ENCODE measurements around the gene DNAH3. TPM values are rescaled to one million over a fixed set of nuclear protein-coding genes. Genes with fewer than 3 reads are reported as not detected.

DNAH3 gene
- total RNA-seq, 1 experiment from 2014 or later: 0.70 TPM

DNA sequence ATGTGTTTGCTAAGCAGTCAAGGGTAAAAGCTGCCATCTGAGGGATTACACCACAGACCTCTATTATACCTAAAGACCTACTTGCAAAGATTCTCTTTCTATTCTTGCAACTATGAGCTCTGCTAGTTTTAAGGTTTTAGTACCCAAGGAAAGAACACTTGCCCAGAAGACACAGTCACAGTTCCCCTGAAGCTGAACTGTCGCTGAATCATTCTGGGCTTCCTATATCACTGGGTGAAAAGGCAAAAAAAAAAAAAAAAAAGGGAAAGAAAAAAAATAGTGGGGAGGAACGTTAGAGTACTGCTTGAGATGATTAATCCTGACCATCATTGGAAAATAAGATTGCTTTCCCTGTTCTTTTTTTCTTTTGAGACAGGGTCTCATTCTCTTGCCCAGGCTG lies 212.2 kb downstream of the DNAH3 start:
- peak overlapping the region; percentile 95 for H3K27ac ChIP-seq

GRCh38 chr16:20937736-20938135 lies 212.9 kb downstream of the DNAH3 start:
- peaks cover 31% of the 10 kb centered on the region for H3K4me1 ChIP-seq (replicated peaks; ENCODE audit: insufficient read depth)
- DNase-seq: peak; percentile 54 to 93
- peak overlapping the region; percentile 22; the same call in 1 of the 2 replicates for H3K4me3 ChIP-seq
- H3K4me2 ChIP-seq: peak overlapping the region; percentile 64
- TF ChIP-seq, protein P1, sequence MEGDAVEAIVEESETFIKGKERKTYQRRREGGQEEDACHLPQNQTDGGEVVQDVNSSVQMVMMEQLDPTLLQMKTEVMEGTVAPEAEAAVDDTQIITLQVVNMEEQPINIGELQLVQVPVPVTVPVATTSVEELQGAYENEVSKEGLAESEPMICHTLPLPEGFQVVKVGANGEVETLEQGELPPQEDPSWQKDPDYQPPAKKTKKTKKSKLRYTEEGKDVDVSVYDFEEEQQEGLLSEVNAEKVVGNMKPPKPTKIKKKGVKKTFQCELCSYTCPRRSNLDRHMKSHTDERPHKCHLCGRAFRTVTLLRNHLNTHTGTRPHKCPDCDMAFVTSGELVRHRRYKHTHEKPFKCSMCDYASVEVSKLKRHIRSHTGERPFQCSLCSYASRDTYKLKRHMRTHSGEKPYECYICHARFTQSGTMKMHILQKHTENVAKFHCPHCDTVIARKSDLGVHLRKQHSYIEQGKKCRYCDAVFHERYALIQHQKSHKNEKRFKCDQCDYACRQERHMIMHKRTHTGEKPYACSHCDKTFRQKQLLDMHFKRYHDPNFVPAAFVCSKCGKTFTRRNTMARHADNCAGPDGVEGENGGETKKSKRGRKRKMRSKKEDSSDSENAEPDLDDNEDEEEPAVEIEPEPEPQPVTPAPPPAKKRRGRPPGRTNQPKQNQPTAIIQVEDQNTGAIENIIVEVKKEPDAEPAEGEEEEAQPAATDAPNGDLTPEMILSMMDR (conservative IDR thresholded peaks at IDR 0.05): no peak
- no peak for TF ChIP-seq EZH2 (IDR thresholded peaks at IDR 0.05; ENCODE audit: low read depth)
- intact Hi-C loops (cut with micrococcal nuclease; ENCODE audit: unreplicated experiment): loop anchor here (2.0 to 5.0 kb wide), 2 partner anchors 37 to 85 kb away; partner anchors contain the start of genes DCUN1D3 and LYRM1
- H3K9me3 ChIP-seq (ENCODE audit: insufficient read depth, low read depth): no peaks in the 10 kb centered on the region
- H3K79me2 ChIP-seq (ENCODE audit: low read depth): no peaks in the 10 kb centered on the region
- no peaks in the 10 kb centered on the region for H3K36me3 ChIP-seq (ENCODE audit: low read depth)
- ChIA-PET CTCF (interaction anchor here (0.6 to 0.9 kb wide), 2 partner anchors 24 to 439 kb away, joined by 3 to 12 read pairs; no protein-coding TSS in a partner anchor), POLR2A (ENCODE audit: unreplicated experiment) (interaction anchor here (0.6 to 0.7 kb wide), 6 partner anchors 24 to 222 kb away, joined by 3 to 14 read pairs (median 6); partner anchors contain the start of genes DCUN1D3 and LYRM1)
- H3K9me2 ChIP-seq (ENCODE audit: insufficient read depth): no peaks in the 10 kb centered on the region
- peak overlapping the region; percentile 95 for H3K27ac ChIP-seq
- H3F3A ChIP-seq (ENCODE audit: insufficient read depth, low read depth): peaks cover 26% of the 10 kb centered on the region
- no TSS peak for BruUV-seq (replicated peaks)
- H4K20me1 ChIP-seq (ENCODE audit: insufficient read depth): no peaks in the 10 kb centered on the region
- no peaks in the 10 kb centered on the region for H3K27me3 ChIP-seq (ENCODE audit: insufficient read depth, low read depth)
- H2AFZ ChIP-seq: peak overlapping the region; percentile 46; the same call in 1 of the 2 replicates

More for the DNA sequence above, 212.2 kb downstream of the DNAH3 start:
- Histone ChIP-seq H3K79me2 (ENCODE audit: low read depth) (no peaks in the 10 kb centered on the region), H3K4me3 (peak overlapping the region; percentile 22; the same call in 1 of the 2 replicates), H3K36me3 (ENCODE audit: low read depth) (no peaks in the 10 kb centered on the region), H3K9me3 (ENCODE audit: insufficient read depth, low read depth) (no peaks in the 10 kb centered on the region), H3K9me2 (ENCODE audit: insufficient read depth) (no peaks in the 10 kb centered on the region), H3K4me1 (replicated peaks; ENCODE audit: insufficient read depth) (peaks cover 31% of the 10 kb centered on the region), H2AFZ (peak overlapping the region; percentile 59; the same call in 1 of the 2 replicates), H3K4me2 (peak overlapping the region; percentile 64), H3K27me3 (ENCODE audit: insufficient read depth, low read depth) (no peaks in the 10 kb centered on the region), H4K20me1 (ENCODE audit: insufficient read depth) (no peaks in the 10 kb centered on the region), H3F3A (ENCODE audit: insufficient read depth, low read depth) (peaks cover 26% of the 10 kb centered on the region)
- peak; percentile 38 to 87 for DNase-seq
- ChIA-PET POLR2A (ENCODE audit: unreplicated experiment) (interaction anchor here (0.6 kb wide), 4 partner anchors 25 to 221 kb away, joined by 3 to 7 read pairs (median 6); partner anchors contain the start of genes DCUN1D3 and LYRM1), CTCF (interaction anchor here (0.9 kb wide), 1 partner anchor 25 kb away, joined by 12 read pairs; no protein-coding TSS in a partner anchor)
- no TSS peak for BruUV-seq (replicated peaks)
- TF ChIP-seq, protein P1 (conservative IDR thresholded peaks at IDR 0.05): no peak
- no peak for TF ChIP-seq EZH2 (IDR thresholded peaks at IDR 0.05; ENCODE audit: low read depth)
- intact Hi-C loops (cut with micrococcal nuclease; ENCODE audit: unreplicated experiment): loop anchor here (2.0 to 5.0 kb wide), 2 partner anchors 38 to 86 kb away; partner anchors contain the start of genes DCUN1D3 and LYRM1

GRCh38 chr16:20933589-20933988 lies 217.1 kb downstream of the DNAH3 start:
- Histone ChIP-seq H3K36me3 (ENCODE audit: low read depth) (no peaks in the 10 kb centered on the region), H4K20me1 (ENCODE audit: insufficient read depth) (no peaks in the 10 kb centered on the region), H3K4me2 (no peak overlapping the region), H3K9me3 (ENCODE audit: insufficient read depth, low read depth) (no peaks in the 10 kb centered on the region), H3F3A (ENCODE audit: insufficient read depth, low read depth) (peaks cover 19% of the 10 kb centered on the region), H3K27ac (no peak overlapping the region), H3K4me3 (no peak overlapping the region), H3K9me2 (ENCODE audit: insufficient read depth) (no peaks in the 10 kb centered on the region), H3K4me1 (replicated peaks; ENCODE audit: insufficient read depth) (peaks cover 18% of the 10 kb centered on the region), H3K27me3 (ENCODE audit: insufficient read depth, low read depth) (no peaks in the 10 kb centered on the region), H3K79me2 (ENCODE audit: low read depth) (no peaks in the 10 kb centered on the region), H2AFZ (no peak overlapping the region)
- DNase-seq: no peak
- no TSS peak for BruUV-seq (replicated peaks)
- intact Hi-C loops (cut with micrococcal nuclease; ENCODE audit: unreplicated experiment): no loop called here
- POLR2A ChIA-PET (ENCODE audit: unreplicated experiment): no interaction called here
- TF ChIP-seq, protein P1 (conservative IDR thresholded peaks at IDR 0.05): no peak
- no peak for TF ChIP-seq EZH2 (IDR thresholded peaks at IDR 0.05; ENCODE audit: low read depth)
- CTCF ChIA-PET: no interaction called here

Data from PC-9 (cell line).